Vagina (tissue), 2 donors: ENCODE results near the gene CPN1. TPM values are rescaled to one million over a fixed set of nuclear protein-coding genes. Genes with fewer than 3 reads are reported as not detected.

ENCODE experiments used
- DNase-seq, 2 donors: peaks; one replicate each; pipeline ENCODE4 v3.0.0-alpha.2; 2017; ENCODE audit errors: extremely low spot score in 2 of 2
- H3K27ac ChIP-seq: fragments of 200-600 bp; sonication (generic); one replicate; pipeline ENCODE4 v1.5.1; 2019
- H3K27me3 ChIP-seq: fragments of 200-600 bp; sonication (generic); one replicate; pipeline ENCODE4 v1.5.1; 2019
- H3K36me3 ChIP-seq, 2 donors: fragments of 200-600 bp; sonication (generic); one replicate each; pipeline ENCODE4 v1.5.1; 2017 to 2019
- H3K4me1 ChIP-seq: fragments of 200-600 bp; sonication (generic); one replicate; pipeline ENCODE4 v1.5.1; 2019
- H3K4me3 ChIP-seq, 2 donors: fragments of 200-600 bp; sonication (generic); 1 replicate in 1 of 2; 2 replicates in 1 of 2; pipeline ENCODE4 v1.5.1; 2016 to 2019
- H3K9me3 ChIP-seq: fragments of 200-600 bp; sonication (generic); one replicate; pipeline ENCODE4 v1.5.1; 2019
- CTCF ChIP-seq, 3 experiments: fragments of 450-650 bp in 2 of 3; fragments of 200-600 bp in 1 of 3; sonication (generic) in 1 of 3; IDR thresholded peaks; one replicate each; pipeline ENCODE4 v1.5.1; 2017 to 2019; ENCODE audit warnings: antibody characterized with exemption in 3 of 3, mild to moderate bottlenecking in 2 of 3, moderate library complexity in 2 of 3
- POLR2A ChIP-seq, 2 donors: fragments of 450-650 bp; IDR thresholded peaks; one replicate each; pipeline ENCODE4 v1.6.1; 2017; ENCODE audit warnings: antibody characterized with exemption in 2 of 2, mild to moderate bottlenecking in 2 of 2, moderate library complexity in 2 of 2
- POLR2AphosphoS5 ChIP-seq, 2 donors: sonication (generic); formaldehyde crosslinking; IDR thresholded peaks; one replicate each; pipeline ENCODE4 v1.9.0; 2017; ENCODE audit warnings: antibody characterized with exemption in 2 of 2, mild to moderate bottlenecking in 2 of 2, low read depth in 1 of 2; ENCODE audit not compliant: insufficient read depth in 1 of 2
- intact Hi-C: fragments of 100-400 bp; cut with DNase I; formaldehyde crosslinking; loops from one replicate; pipeline ENCODE4 v1.15.1; 2023
- total RNA-seq: library from RNA; depleted of rRNA; stranded (reverse); fragments of >200 nt; gene quantifications from one replicate; pipeline ENCODE4 v1.2.3, GENCODE V29; 2016

The CPN1 gene
- total RNA-seq, 1 donor from 2014 or later = not detected

GRCh38 chr10:100124097-100124496, 42.4 kb upstream of the CPN1 start:
- DNase-seq = no peak
- TF ChIP-seq CTCF (IDR thresholded peaks at IDR 0.05) (no peak), POLR2A (IDR thresholded peaks at IDR 0.05) (no peak), POLR2AphosphoS5 (IDR thresholded peaks at IDR 0.05; ENCODE audit: insufficient read depth in 1 of 2, low read depth in 1 of 2) (no peak)
- Histone ChIP-seq H3K4me1 (no peaks in the 10 kb centered on the region), H3K27me3 (no peaks in the 10 kb centered on the region), H3K36me3 (no peaks in the 10 kb centered on the region), H3K9me3 (no peaks in the 10 kb centered on the region), H3K27ac (no peak overlapping the region), H3K4me3 (no peak overlapping the region)
- intact Hi-C loops = no loop called here

GRCh38 chr10:100122780-100123179, 41.1 kb upstream of the CPN1 start:
- TF ChIP-seq CTCF (IDR thresholded peaks at IDR 0.05) (no peak), POLR2AphosphoS5 (IDR thresholded peaks at IDR 0.05; ENCODE audit: insufficient read depth in 1 of 2, low read depth in 1 of 2) (no peak), POLR2A (IDR thresholded peaks at IDR 0.05) (no peak)
- Histone ChIP-seq H3K27me3 (no peaks in the 10 kb centered on the region), H3K4me3 (no peak overlapping the region), H3K36me3 (no peaks in the 10 kb centered on the region), H3K9me3 (no peaks in the 10 kb centered on the region), H3K27ac (no peak overlapping the region), H3K4me1 (no peaks in the 10 kb centered on the region)
- intact Hi-C loops = no loop called here
- no peak for DNase-seq

- H3K4me3 ChIP-seq = no peak overlapping the region
- DNase-seq = no peak
- intact Hi-C loops = no loop called here
These were observed 38.9 kb upstream of the CPN1 start for GRCh38 chr10:100120550-100120949.

GRCh38 chr10:100119726-100120125, 38.1 kb upstream of the CPN1 start:
- no peak for TF ChIP-seq POLR2AphosphoS5 (IDR thresholded peaks at IDR 0.05; ENCODE audit: insufficient read depth in 1 of 2, low read depth in 1 of 2)
- no peak for TF ChIP-seq CTCF (IDR thresholded peaks at IDR 0.05)
- DNase-seq = no peak
- Histone ChIP-seq H3K36me3 (no peaks in the 10 kb centered on the region), H3K27ac (no peak overlapping the region), H3K9me3 (no peaks in the 10 kb centered on the region), H3K27me3 (no peaks in the 10 kb centered on the region), H3K4me3 (no peak overlapping the region), H3K4me1 (no peaks in the 10 kb centered on the region)
- intact Hi-C loops = no loop called here

More at GRCh38 chr10:100120550-100120949, 38.9 kb upstream of the CPN1 start:
- Histone ChIP-seq H3K4me1 (no peaks in the 10 kb centered on the region), H3K9me3 (no peaks in the 10 kb centered on the region), H3K27me3 (no peaks in the 10 kb centered on the region), H3K36me3 (no peaks in the 10 kb centered on the region), H3K27ac (no peak overlapping the region)
- TF ChIP-seq CTCF (IDR thresholded peaks at IDR 0.05) (no peak), POLR2AphosphoS5 (IDR thresholded peaks at IDR 0.05; ENCODE audit: insufficient read depth in 1 of 2, low read depth in 1 of 2) (no peak), POLR2A (IDR thresholded peaks at IDR 0.05) (no peak)

- H3K27ac ChIP-seq = no peak overlapping the region
- no peaks in the 10 kb centered on the region for H3K36me3 ChIP-seq
- DNase-seq = no peak
- no peaks in the 10 kb centered on the region for H3K4me1 ChIP-seq
- H3K9me3 ChIP-seq = no peaks in the 10 kb centered on the region
- intact Hi-C loops = no loop called here
- TF ChIP-seq POLR2AphosphoS5 (IDR thresholded peaks at IDR 0.05; ENCODE audit: insufficient read depth in 1 of 2, low read depth in 1 of 2) = no peak
- no peak for TF ChIP-seq POLR2A (IDR thresholded peaks at IDR 0.05)
- H3K4me3 ChIP-seq = no peak overlapping the region
- H3K27me3 ChIP-seq = no peaks in the 10 kb centered on the region
These were observed 33.5 kb upstream of the CPN1 start for GRCh38 chr10:100114976-100115770.
